ENCODE data around the gene PTGS1. TPM values are rescaled to one million over a fixed set of nuclear protein-coding genes. Genes with fewer than 3 reads are reported as not detected.

PTGS1 gene
- total and polyA plus RNA-seq, 2 of the 8 experiments (the other 6 are each of a cell fraction or from before 2014, with no cell fraction given), result 1.1 to 1.9 TPM

- Histone ChIP-seq H3K23ac (ENCODE audit: insufficient read length) (no peak overlapping the region), H4K8ac (ENCODE audit: extremely low read depth, insufficient read depth, low read length) (no peak overlapping the region), H2AK5ac (ENCODE audit: low read depth, low read length) (no peak overlapping the region), H2BK20ac (ENCODE audit: low read length) (no peak overlapping the region), H3K36me3 (ENCODE audit: control insufficient read depth in 2 of 4, insufficient read depth in 4 of 4, low read length in 3 of 4) (no peaks in the 10 kb centered on the region), H3K79me2 (ENCODE audit: control insufficient read depth in 1 of 2, insufficient read depth in 2 of 2, low read length in 2 of 2) (no peaks in the 10 kb centered on the region), H3K23me2 (ENCODE audit: low read depth, low read length) (no peaks in the 10 kb centered on the region; the same call in 1 of the 2 replicates), H3K56ac (replicated peaks; ENCODE audit: insufficient read length, low read depth, low read length) (no peak overlapping the region), H4K91ac (replicated peaks; ENCODE audit: insufficient read length, low read length) (no peak overlapping the region), H3K4ac (replicated peaks; ENCODE audit: insufficient read length, low read depth, low read length) (no peak overlapping the region), H3K9me3 (ENCODE audit: insufficient read depth in 2 of 2, low read depth in 1 of 2, low read length in 1 of 2) (no peaks in the 10 kb centered on the region), H2BK12ac (ENCODE audit: low read depth, low read length) (no peak overlapping the region), H3K18ac (ENCODE audit: extremely low read depth, low read length) (no peak overlapping the region), H2BK5ac (ENCODE audit: low read depth, low read length) (no peak overlapping the region), H3K4me2 (ENCODE audit: insufficient read depth in 1 of 2, low read depth in 2 of 2, low read length in 2 of 2) (no peak overlapping the region; a peak in 1 of 4 replicates), H3K27me3 (replicated peaks in 1 of 4; ENCODE audit: control insufficient read depth in 3 of 4, extremely low read depth in 1 of 4, insufficient read depth in 3 of 4, low read length in 3 of 4) (no peaks in the 10 kb centered on the region), H4K5ac (ENCODE audit: insufficient read length, low read depth, low read length) (no peak overlapping the region), H3K14ac (ENCODE audit: insufficient read length) (no peak overlapping the region), H4K20me1 (replicated peaks in 1 of 2; ENCODE audit: control insufficient read depth in 1 of 2, insufficient read depth in 2 of 2, low read length in 2 of 2) (no peaks in the 10 kb centered on the region), H3K4me3 (ENCODE audit: extremely low read depth in 1 of 4, insufficient read depth in 2 of 4, low read depth in 3 of 4, low read length in 4 of 4) (no peak overlapping the region), H2BK15ac (ENCODE audit: low read length) (no peak overlapping the region), H2AFZ (ENCODE audit: low read length) (no peak overlapping the region), H2BK120ac (replicated peaks; ENCODE audit: low read depth, low read length) (no peak overlapping the region), H3K79me1 (ENCODE audit: low read depth, low read length) (no peaks in the 10 kb centered on the region), H3K27ac (ENCODE audit: low read depth, low read length) (no peak overlapping the region), H3K9ac (replicated peaks in 1 of 4; ENCODE audit: extremely low read depth in 1 of 4, low read depth in 3 of 4, low read length in 3 of 4) (no peak overlapping the region), H3K4me1 (replicated peaks in 1 of 4; ENCODE audit: control insufficient read depth in 3 of 4, insufficient read depth in 4 of 4, low read length in 3 of 4) (peaks cover 9 to 25% (median 20%) of the 10 kb centered on the region in 4 experiments)
- TF ChIP-seq TAF1 (IDR thresholded peaks at IDR 0.05; ENCODE audit: low read depth, low read length) (no peak), BRCA1 (IDR thresholded peaks at IDR 0.05; ENCODE audit: low read depth, low read length) (no peak), EP300 (IDR thresholded peaks at IDR 0.05; ENCODE audit: borderline replicate concordance in 1 of 2, low read depth in 2 of 2, low read length in 2 of 2) (no peak), MAX (IDR thresholded peaks at IDR 0.05) (no peak), RAD21 (IDR thresholded peaks at IDR 0.05 in 1 of 2, conservative IDR thresholded peaks at IDR 0.05 in 1 of 2; ENCODE audit: low read depth in 2 of 2, low read length in 2 of 2) (no peak), BACH1 (IDR thresholded peaks at IDR 0.05; ENCODE audit: low read length) (no peak), POLR2A (IDR thresholded peaks at IDR 0.05; ENCODE audit: control extremely low read depth in 1 of 2, low read depth in 2 of 2, low read length in 2 of 2) (no peak), CHD1 (IDR thresholded peaks at IDR 0.05; ENCODE audit: low read depth, low read length) (no peak), TBP (IDR thresholded peaks at IDR 0.05; ENCODE audit: low read depth, low read length) (no peak), FOSL1 (IDR thresholded peaks at IDR 0.05; ENCODE audit: insufficient read depth, low read depth, low read length) (no peak)
- POLR2A ChIA-PET (ENCODE audit: partially characterized antibody), result interaction anchor here (0.9 kb wide), 1 partner anchor 14 kb away, joined by 4 read pairs; no protein-coding TSS in a partner anchor
- DNase-seq (ENCODE audit: low read depth in 1 of 2, low spot score in 2 of 2) (no peak), FAIRE-seq (no peak)
- 41% methylated on average over 4 of the region's 6 CpGs; no CpG with 5 or more reads in 1 of the 2 experiments for WGBS, 2 experiments (ENCODE audit: extremely low coverage in 1 of 2, insufficient coverage in 1 of 2, insufficient read length in 1 of 2, insufficient replicate concordance in 2 of 2, low coverage in 1 of 2, low lambda C conversion rate in 2 of 2, missing lambda C conversion rate in 1 of 2)
- CTCF ChIA-PET (ENCODE audit: partially characterized antibody), result no interaction called here
Observed at GRCh38 chr9:122332083-122332482, 38.7 kb upstream of the PTGS1 start.

Data from H1 (cell line).